Activated CD8-positive, alpha-beta T cell treated with anti-CD3 and anti-CD28 coated beads for 36 hours (primary cell): ENCODE data around the gene RBBP6. TPM values are rescaled to one million over a fixed set of nuclear protein-coding genes. Genes with fewer than 3 reads are reported as not detected.
A peak's percentile ranks its signal among the peaks of the same experiment; 100 is the strongest.

Experiments used
- ATAC-seq: fragments of 200-7000 bp; cut with Tn5 transposase; one replicate; pipeline ENCODE4 v1.10.0; 2021; ENCODE audit warnings: mild to moderate bottlenecking, moderate library complexity
- CTCF ChIA-PET: fragments of 350-600 bp; sonication (Branson Sonifier 250); formaldehyde crosslinking; loops from one replicate; lab custom pipeline; 2021; ENCODE audit warnings: antibody characterized with exemption; lab: Charles Lee
- POLR2A ChIA-PET: fragments of 350-600 bp; sonication (Branson Sonifier 250); formaldehyde crosslinking; loops from one replicate; lab custom pipeline; 2021; ENCODE audit warnings: antibody characterized with exemption; lab: Charles Lee
- DNase-seq: peaks from one replicate; pipeline ENCODE4 v3.0.0-alpha.2; 2020
- H3K27ac Mint-ChIP-seq: one replicate; pipeline ENCODE4 v1.8.0; 2021; ENCODE audit warnings: mild to moderate bottlenecking, mixed read lengths
- H3K27me3 Mint-ChIP-seq: one replicate; pipeline ENCODE4 v1.8.0; 2021; ENCODE audit warnings: mixed read lengths
- H3K36me3 Mint-ChIP-seq: one replicate; pipeline ENCODE4 v1.8.0; 2021; ENCODE audit warnings: low read depth, mixed read lengths
- H3K4me1 Mint-ChIP-seq: one replicate; pipeline ENCODE4 v1.8.0; 2021; ENCODE audit warnings: low read depth, mixed read lengths
- H3K4me3 Mint-ChIP-seq: one replicate; pipeline ENCODE4 v1.8.0; 2021; ENCODE audit warnings: mild to moderate bottlenecking, moderate library complexity, mixed read lengths
- H3K9me3 Mint-ChIP-seq: one replicate; pipeline ENCODE4 v1.8.0; 2021; ENCODE audit warnings: mixed read lengths
- intact Hi-C: fragments of 100-400 bp; cut with micrococcal nuclease; formaldehyde crosslinking; loops from one replicate; pipeline ENCODE4 v1.10.0; 2022
- total RNA-seq, 2 experiments: library from RNA; stranded (reverse); gene quantifications; one replicate each; pipeline ENCODE4 v1.2.3, GENCODE V29; 2021
- TF ChIP-seq, protein P1 (sequence below): fragments of 200-600 bp; IDR thresholded peaks from one replicate; pipeline ENCODE4 v1.8.0; 2022; ENCODE audit warnings: antibody characterized with exemption, mild to moderate bottlenecking

The RBBP6 gene
- total RNA-seq, 2 experiments from 2014 or later: 71.6 to 74.8 TPM

DNA sequence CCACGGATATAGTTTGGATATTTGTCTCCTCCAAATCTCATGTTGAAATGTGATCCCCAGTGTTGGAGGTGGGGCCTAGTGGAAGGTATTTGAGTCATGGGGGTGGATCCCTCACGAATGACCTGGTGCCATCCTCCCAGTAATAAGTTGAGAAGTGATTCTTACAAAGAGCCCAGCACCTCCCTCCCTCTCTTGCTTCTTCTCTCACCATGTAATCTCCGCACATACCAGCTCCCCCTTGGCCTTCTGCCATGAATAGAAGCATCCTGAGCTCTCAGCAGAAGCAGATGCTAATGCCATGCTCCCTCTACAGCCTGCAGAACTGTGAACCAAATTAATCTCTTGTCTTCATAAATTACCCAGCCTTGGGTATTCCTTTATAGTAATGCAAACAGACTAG is 41.9 kb upstream of the RBBP6 start:
- Mint-ChIP-seq H3K4me3 (no peak overlapping the region), H3K9me3 (no peaks in the 10 kb centered on the region), H3K36me3 (no peaks in the 10 kb centered on the region), H3K27ac (no peak overlapping the region), H3K27me3 (peaks cover 8% of the 10 kb centered on the region), H3K4me1 (no peaks in the 10 kb centered on the region)
- CTCF ChIA-PET: no interaction called here
- no peak for DNase-seq
- POLR2A ChIA-PET: no interaction called here
- TF ChIP-seq, protein P1, sequence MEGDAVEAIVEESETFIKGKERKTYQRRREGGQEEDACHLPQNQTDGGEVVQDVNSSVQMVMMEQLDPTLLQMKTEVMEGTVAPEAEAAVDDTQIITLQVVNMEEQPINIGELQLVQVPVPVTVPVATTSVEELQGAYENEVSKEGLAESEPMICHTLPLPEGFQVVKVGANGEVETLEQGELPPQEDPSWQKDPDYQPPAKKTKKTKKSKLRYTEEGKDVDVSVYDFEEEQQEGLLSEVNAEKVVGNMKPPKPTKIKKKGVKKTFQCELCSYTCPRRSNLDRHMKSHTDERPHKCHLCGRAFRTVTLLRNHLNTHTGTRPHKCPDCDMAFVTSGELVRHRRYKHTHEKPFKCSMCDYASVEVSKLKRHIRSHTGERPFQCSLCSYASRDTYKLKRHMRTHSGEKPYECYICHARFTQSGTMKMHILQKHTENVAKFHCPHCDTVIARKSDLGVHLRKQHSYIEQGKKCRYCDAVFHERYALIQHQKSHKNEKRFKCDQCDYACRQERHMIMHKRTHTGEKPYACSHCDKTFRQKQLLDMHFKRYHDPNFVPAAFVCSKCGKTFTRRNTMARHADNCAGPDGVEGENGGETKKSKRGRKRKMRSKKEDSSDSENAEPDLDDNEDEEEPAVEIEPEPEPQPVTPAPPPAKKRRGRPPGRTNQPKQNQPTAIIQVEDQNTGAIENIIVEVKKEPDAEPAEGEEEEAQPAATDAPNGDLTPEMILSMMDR: no peak
- ATAC-seq: no peak
- intact Hi-C loops: no loop called here

GRCh38 chr16:24499193-24499814 is 40.1 kb upstream of the RBBP6 start:
- ATAC-seq (no peak), DNase-seq (peak; percentile 35)
- Mint-ChIP-seq H3K4me1 (no peaks in the 10 kb centered on the region), H3K4me3 (no peak overlapping the region), H3K9me3 (no peaks in the 10 kb centered on the region), H3K27ac (no peak overlapping the region), H3K27me3 (peaks cover 6% of the 10 kb centered on the region), H3K36me3 (no peaks in the 10 kb centered on the region)
- ChIA-PET CTCF (interaction anchor here (0.8 to 2.6 kb wide), 5 partner anchors 9 to 457 kb away, joined by 3 to 11 read pairs (median 4); no protein-coding TSS in a partner anchor), POLR2A (no interaction called here)
- intact Hi-C loops: no loop called here
- TF ChIP-seq, protein P1: no peak

DNA sequence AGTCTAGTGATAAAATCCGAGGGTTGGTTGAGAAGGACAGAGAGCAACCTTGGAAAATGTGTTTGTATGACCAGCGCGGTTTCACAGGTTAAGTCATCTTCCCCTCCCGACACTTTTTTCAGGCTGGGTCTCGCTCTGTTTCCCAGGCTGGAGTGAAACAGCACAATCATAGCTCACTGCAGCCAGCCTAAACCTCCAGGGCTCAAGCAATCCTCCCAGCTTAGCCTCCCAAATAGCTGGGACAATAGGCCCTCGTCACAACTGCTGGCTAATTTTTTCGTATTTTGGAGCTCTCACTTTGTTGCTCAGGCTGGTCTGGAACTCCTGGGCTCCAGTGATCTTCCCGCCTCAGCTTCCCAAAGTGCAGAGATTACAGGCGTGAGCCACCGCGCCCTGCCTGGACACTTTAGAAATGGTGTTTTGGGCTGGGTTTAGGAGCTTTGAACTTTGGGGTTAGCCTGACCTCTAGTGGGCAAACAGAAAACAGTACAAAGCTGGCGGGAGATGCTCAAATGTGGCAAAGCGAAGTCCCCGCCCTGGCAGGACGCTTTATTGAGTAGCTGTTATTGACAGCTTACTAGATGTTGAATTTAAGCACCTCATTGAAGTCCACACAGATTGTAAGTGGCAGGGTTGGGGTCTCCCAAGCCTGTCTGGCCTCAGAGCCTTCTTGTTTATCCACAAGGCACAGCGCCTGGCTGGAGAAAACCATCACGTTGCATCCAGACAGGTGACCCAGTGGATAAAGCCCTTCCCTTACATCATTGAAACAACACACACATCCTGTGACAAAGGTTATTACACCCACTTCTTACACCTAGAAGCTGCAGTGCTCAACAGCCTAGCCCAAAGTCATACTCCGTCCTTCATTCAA is 34.7 kb upstream of the RBBP6 start:
- no peak overlapping the region for H3K4me3 Mint-ChIP-seq
- H3K36me3 Mint-ChIP-seq: no peaks in the 10 kb centered on the region
- no peak overlapping the region for H3K27ac Mint-ChIP-seq
- no peaks in the 10 kb centered on the region for H3K4me1 Mint-ChIP-seq
- ATAC-seq: peak; percentile 88
- DNase-seq: peak; percentile 66
- POLR2A ChIA-PET: no interaction called here
- no peaks in the 10 kb centered on the region for H3K9me3 Mint-ChIP-seq
- peaks cover 10% of the 10 kb centered on the region for H3K27me3 Mint-ChIP-seq
- TF ChIP-seq, protein P1: peak; percentile 76
- intact Hi-C loops: loop anchor here (10.0 kb wide), 2 partner anchors 250 to 460 kb away; partner anchors contain the start of gene CACNG3
- CTCF ChIA-PET: interaction anchor here (0.6 to 3.2 kb wide), 54 partner anchors 9 to 770 kb away, joined by 3 to 36 read pairs (median 4); partner anchors contain the start of gene CACNG3

DNA sequence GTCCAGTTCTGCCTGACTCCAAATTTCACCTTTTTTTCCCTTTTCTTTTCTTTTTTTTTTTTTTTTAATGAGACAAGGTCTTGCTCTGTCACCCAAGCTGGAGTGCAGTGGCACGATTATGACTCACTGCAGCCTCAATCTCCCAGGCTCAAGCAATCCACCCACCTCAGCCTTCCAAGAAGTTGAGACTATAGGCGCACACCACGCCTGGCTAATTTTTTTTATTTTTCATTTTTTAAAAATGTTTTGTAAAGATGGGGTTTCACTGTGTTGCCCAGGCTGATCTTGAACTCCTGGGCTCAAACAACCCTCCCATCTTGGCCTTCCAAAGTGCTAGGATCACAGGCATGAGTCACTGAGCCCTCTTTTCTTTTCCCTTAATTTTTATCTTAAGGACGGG is 33.4 kb upstream of the RBBP6 start:
- no peaks in the 10 kb centered on the region for H3K36me3 Mint-ChIP-seq
- intact Hi-C loops: loop anchor here (10.0 kb wide), 2 partner anchors 251 to 461 kb away; partner anchors contain the start of gene CACNG3
- ATAC-seq (no peak), DNase-seq (no peak)
- H3K27me3 Mint-ChIP-seq: peaks cover 7% of the 10 kb centered on the region
- no peak overlapping the region for H3K27ac Mint-ChIP-seq
- TF ChIP-seq, protein P1: no peak
- ChIA-PET CTCF (interaction anchor here (1.0 to 3.2 kb wide), 13 partner anchors 9 to 705 kb away, joined by 3 to 36 read pairs (median 6); no protein-coding TSS in a partner anchor), POLR2A (interaction anchor here (0.7 kb wide), 1 partner anchor 30 kb away, joined by 4 read pairs; no protein-coding TSS in a partner anchor)
- H3K4me3 Mint-ChIP-seq: no peak overlapping the region
- no peaks in the 10 kb centered on the region for H3K4me1 Mint-ChIP-seq
- no peaks in the 10 kb centered on the region for H3K9me3 Mint-ChIP-seq
